ENCODE results near the gene IFIT1B. TPM values are rescaled to one million over a fixed set of nuclear protein-coding genes. Genes with fewer than 3 reads are reported as not detected.

Gene IFIT1B
- total RNA-seq, 2 experiments from 2014 or later = not detected

DNA sequence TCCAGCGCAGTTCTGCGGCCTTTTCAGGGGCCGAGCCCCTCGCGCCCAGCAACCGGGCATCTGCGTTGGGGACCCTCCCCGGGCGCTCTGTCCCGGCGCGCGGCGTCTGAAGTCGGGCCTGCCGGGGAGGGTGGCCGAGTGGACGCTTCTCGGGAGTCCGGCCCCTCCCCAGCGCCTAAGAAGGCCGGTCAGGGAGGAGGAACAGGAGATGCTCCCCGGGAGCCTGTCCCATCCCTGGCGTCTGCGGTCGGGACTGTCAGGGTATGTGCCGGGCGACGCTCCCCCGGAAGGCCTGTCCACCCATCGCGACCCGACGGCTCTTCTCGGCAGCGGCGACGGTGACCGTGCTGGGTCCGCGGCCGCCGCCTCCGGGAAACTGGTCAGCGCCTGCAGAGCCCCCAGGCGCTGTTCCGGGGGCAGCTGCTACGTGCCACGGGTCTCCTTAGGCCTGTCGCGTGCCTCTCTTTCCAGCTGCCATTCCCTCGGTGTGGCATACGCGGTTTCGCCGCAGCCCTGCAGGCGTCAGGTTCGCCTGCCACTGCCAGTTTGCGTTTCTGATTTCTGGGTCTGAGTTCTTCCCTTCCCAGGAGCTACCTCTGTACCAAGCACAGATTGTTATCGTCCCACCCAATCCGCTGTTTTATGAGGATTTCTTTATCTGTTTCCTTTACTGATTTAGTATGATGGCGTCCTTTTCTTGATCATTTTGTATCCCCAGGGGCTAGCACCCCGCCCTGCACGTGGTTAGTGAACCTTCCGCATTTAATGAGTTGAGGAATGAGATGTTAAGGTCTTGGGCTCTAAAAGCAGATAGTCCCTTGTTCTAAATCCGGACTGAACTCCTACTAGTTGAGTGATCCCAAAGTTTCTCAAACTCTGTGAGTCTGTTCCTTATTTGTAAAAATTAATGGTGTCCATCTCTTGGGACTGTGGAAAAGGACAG lies 37.3 kb downstream of the IFIT1B start:
- Mint-ChIP-seq H3K36me3 (ENCODE audit: low read depth) (peaks cover 36% of the 10 kb centered on the region), H3K27ac (peak overlapping the region; percentile 89), H3K27me3 (no peaks in the 10 kb centered on the region), H3K4me3 (peak overlapping the region; percentile 86), H3K4me1 (ENCODE audit: low read depth) (peaks cover 55% of the 10 kb centered on the region), H3K9me3 (peaks cover 4% of the 10 kb centered on the region)
- peak; percentile 40 for DNase-seq
- ChIA-PET POLR2A (interaction anchor here (0.6 to 1.8 kb wide), 7 partner anchors 11 to 229 kb away, joined by 3 to 8 read pairs (median 3); partner anchors contain the start of gene IFIT1), CTCF (interaction anchor here (0.9 to 1.3 kb wide), 2 partner anchors 83 to 157 kb away, joined by 3 to 6 read pairs; no protein-coding TSS in a partner anchor)
- TF ChIP-seq, protein P1, sequence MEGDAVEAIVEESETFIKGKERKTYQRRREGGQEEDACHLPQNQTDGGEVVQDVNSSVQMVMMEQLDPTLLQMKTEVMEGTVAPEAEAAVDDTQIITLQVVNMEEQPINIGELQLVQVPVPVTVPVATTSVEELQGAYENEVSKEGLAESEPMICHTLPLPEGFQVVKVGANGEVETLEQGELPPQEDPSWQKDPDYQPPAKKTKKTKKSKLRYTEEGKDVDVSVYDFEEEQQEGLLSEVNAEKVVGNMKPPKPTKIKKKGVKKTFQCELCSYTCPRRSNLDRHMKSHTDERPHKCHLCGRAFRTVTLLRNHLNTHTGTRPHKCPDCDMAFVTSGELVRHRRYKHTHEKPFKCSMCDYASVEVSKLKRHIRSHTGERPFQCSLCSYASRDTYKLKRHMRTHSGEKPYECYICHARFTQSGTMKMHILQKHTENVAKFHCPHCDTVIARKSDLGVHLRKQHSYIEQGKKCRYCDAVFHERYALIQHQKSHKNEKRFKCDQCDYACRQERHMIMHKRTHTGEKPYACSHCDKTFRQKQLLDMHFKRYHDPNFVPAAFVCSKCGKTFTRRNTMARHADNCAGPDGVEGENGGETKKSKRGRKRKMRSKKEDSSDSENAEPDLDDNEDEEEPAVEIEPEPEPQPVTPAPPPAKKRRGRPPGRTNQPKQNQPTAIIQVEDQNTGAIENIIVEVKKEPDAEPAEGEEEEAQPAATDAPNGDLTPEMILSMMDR (IDR thresholded peaks at IDR 0.05) = no peak
- ATAC-seq = peak; percentile 43
- intact Hi-C loops (cut with micrococcal nuclease) = no loop called here

DNA sequence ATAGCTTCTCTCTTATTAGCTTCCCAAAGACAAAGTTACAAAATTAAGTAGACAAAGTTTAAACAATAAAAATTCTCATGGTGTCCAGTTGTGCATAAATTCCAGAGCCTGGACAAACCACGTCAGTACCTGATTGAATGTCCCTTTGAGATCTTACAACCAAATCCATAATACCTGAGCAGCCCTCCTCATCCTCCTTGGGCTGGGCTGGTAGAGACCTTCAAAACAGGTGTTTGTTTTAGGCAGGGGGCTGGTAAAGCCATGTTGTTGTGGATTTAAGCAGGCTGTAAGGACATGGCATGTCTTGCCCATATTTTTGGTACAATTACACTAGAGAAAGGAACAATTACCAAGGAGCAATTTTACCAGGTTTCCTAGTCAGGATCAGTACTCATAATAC lies 38.6 kb downstream of the IFIT1B start:
- intact Hi-C loops (cut with micrococcal nuclease) = no loop called here
- CTCF ChIA-PET = interaction anchor here (1.1 kb wide), 1 partner anchor 115 kb away, joined by 4 read pairs; the partner anchor contains the start of gene IFIT2
- TF ChIP-seq, protein P1 (IDR thresholded peaks at IDR 0.05) = no peak
- H3K27me3 Mint-ChIP-seq = no peaks in the 10 kb centered on the region
- peak overlapping the region; percentile 86 for H3K4me3 Mint-ChIP-seq
- H3K36me3 Mint-ChIP-seq (ENCODE audit: low read depth) = peaks cover 48% of the 10 kb centered on the region
- H3K9me3 Mint-ChIP-seq = peaks cover 4% of the 10 kb centered on the region
- H3K4me1 Mint-ChIP-seq (ENCODE audit: low read depth) = peaks cover 50% of the 10 kb centered on the region
- POLR2A ChIA-PET = no interaction called here
- DNase-seq (no peak), ATAC-seq (no peak)
- peak overlapping the region; percentile 89 for H3K27ac Mint-ChIP-seq

DNA sequence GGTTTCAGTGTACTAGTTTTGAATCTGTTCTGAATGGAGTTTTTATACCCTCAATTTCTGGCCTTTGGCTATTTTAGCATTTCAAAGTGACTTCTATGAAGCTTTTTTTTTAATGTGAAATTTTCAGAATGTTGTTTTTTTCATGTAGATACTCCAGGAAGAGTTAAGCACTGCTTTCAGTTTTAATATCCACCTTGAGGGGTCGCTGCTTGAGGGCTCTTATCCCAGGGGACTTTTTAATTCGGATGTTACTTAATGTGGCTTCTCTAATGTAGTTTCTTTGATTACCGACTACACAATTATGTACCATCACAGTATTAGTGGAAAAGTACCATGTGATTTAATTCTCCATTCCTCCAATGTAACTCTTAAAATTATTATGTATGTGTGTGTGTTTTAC lies 41.7 kb downstream of the IFIT1B start:
- peaks cover 42% of the 10 kb centered on the region for H3K36me3 Mint-ChIP-seq (ENCODE audit: low read depth)
- ATAC-seq = no peak
- TF ChIP-seq, protein P1 (IDR thresholded peaks at IDR 0.05) = no peak
- H3K4me1 Mint-ChIP-seq (ENCODE audit: low read depth) = peaks cover 36% of the 10 kb centered on the region
- intact Hi-C loops (cut with micrococcal nuclease) = no loop called here
- POLR2A ChIA-PET = no interaction called here
- peak; percentile 31 for DNase-seq
- peak overlapping the region; percentile 74 for H3K27ac Mint-ChIP-seq
- H3K9me3 Mint-ChIP-seq = no peaks in the 10 kb centered on the region
- H3K27me3 Mint-ChIP-seq = no peaks in the 10 kb centered on the region
- peak overlapping the region; percentile 27 for H3K4me3 Mint-ChIP-seq
- CTCF ChIA-PET = interaction anchor here (0.7 to 1.3 kb wide), 7 partner anchors 9 to 336 kb away, joined by 3 to 4 read pairs (median 3); partner anchors contain the start of gene LIPA

DNA sequence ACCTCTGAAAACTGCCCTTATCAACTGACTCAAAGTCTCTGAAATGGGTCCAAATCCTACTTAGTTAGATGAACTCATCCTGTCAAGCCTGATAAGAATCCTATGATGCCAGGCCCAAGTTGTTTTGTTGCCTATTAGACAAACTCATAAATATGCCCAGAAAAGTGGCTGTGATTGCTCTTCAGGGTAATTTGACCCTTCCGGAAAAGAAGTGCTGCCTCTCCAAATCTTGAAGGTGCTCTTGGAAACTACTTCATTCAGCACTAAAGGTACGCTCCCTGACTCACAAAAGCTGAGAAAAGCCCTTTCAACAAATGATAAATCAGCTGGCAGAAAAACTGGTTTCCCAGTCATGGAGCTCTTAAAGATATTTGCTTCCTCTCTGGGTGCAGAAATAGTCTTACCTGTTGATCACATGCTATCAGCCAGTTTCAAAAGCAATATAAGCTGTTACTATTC lies 43.2 kb downstream of the IFIT1B start:
- no peak overlapping the region for H3K4me3 Mint-ChIP-seq
- intact Hi-C loops (cut with micrococcal nuclease) = no loop called here
- CTCF ChIA-PET = interaction anchor here (0.6 kb wide), 1 partner anchor 143 kb away, joined by 3 read pairs; no protein-coding TSS in a partner anchor

More for the DNA sequence above, 43.2 kb downstream of the IFIT1B start:
- DNase-seq = no peak
- ATAC-seq = no peak
- Mint-ChIP-seq H3K9me3 (no peaks in the 10 kb centered on the region), H3K27ac (no peak overlapping the region), H3K4me1 (ENCODE audit: low read depth) (peaks cover 29% of the 10 kb centered on the region), H3K27me3 (no peaks in the 10 kb centered on the region), H3K36me3 (ENCODE audit: low read depth) (peaks cover 34% of the 10 kb centered on the region)
- POLR2A ChIA-PET = no interaction called here
- TF ChIP-seq, protein P1 (IDR thresholded peaks at IDR 0.05) = no peak

Measured in activated CD8-positive, alpha-beta T cell treated with anti-CD3 and anti-CD28 coated beads for 36 hours (primary cell).